ENCODE results near the gene SRPX. TPM values are rescaled to one million over a fixed set of nuclear protein-coding genes. Genes with fewer than 3 reads are reported as not detected.

SRPX gene
- total RNA-seq, 1 donor from 2014 or later: 42.0 TPM

- DNase-seq: no peak
These were observed 82.3 kb downstream of the SRPX start for GRCh38 chrX:38138157-38138891.

- no peak for DNase-seq
These were observed 91.3 kb downstream of the SRPX start for GRCh38 chrX:38129366-38129765.

- no peak for DNase-seq
These were observed 92.7 kb downstream of the SRPX start for GRCh38 chrX:38127961-38128360.

- DNase-seq: no peak
These were observed 94.5 kb downstream of the SRPX start for GRCh38 chrX:38126179-38126578.

GRCh38 chrX:38124000-38124399, 96.7 kb downstream of the SRPX start:
- no peak for DNase-seq

- no peak for DNase-seq
These were observed 103.2 kb downstream of the SRPX start for GRCh38 chrX:38117485-38117884.

- no peak for DNase-seq
These were observed 104.0 kb downstream of the SRPX start for GRCh38 chrX:38116706-38117105.

GRCh38 chrX:38112566-38112965, 108.1 kb downstream of the SRPX start:
- DNase-seq: no peak

- no peak for DNase-seq
These were observed 109.5 kb downstream of the SRPX start for GRCh38 chrX:38111196-38111595.

- no peak for DNase-seq
These were observed 110.4 kb downstream of the SRPX start for GRCh38 chrX:38110231-38110630.

GRCh38 chrX:38109042-38109898, 111.4 kb downstream of the SRPX start:
- no peak for DNase-seq

GRCh38 chrX:38108364-38108763, 112.3 kb downstream of the SRPX start:
- no peak for DNase-seq

GRCh38 chrX:38106991-38107655, 113.5 kb downstream of the SRPX start:
- peak; percentile 30 for DNase-seq

GRCh38 chrX:38105216-38105725, 115.4 kb downstream of the SRPX start:
- DNase-seq: no peak

- no peak for DNase-seq
These were observed 116.5 kb downstream of the SRPX start for GRCh38 chrX:38103857-38104812.

- no peak for DNase-seq
These were observed 117.8 kb downstream of the SRPX start for GRCh38 chrX:38102875-38103274.

GRCh38 chrX:38102240-38102639, 118.4 kb downstream of the SRPX start:
- DNase-seq: no peak

- DNase-seq: no peak
These were observed 121.0 kb downstream of the SRPX start for GRCh38 chrX:38099688-38100087.
